ENCODE results near the gene NOM1.
"Not testable (repeated sequence)": the region's sequence is repeated elsewhere in the genome, so short reads cannot be mapped to it uniquely, and the experiment has no call there.

NOM1 gene

GRCh38 chr7:156940421-156941122, 8.9 kb upstream of the NOM1 start:
- DNase-seq, result no peak

GRCh38 chr7:156941393-156942182, 7.9 kb upstream of the NOM1 start:
- no peak for DNase-seq

GRCh38 chr7:156942708-156943090, 6.8 kb upstream of the NOM1 start:
- DNase-seq, result no peak

- no peak for DNase-seq
Observed at GRCh38 chr7:156943091-156944041, 6.1 kb upstream of the NOM1 start.

- no peak for DNase-seq
Observed at GRCh38 chr7:156944876-156945275, 4.6 kb upstream of the NOM1 start.

- no peak for DNase-seq
Observed at GRCh38 chr7:156947120-156947843, 2.2 kb upstream of the NOM1 start.

- DNase-seq, result no peak
Observed at GRCh38 chr7:156948361-156948760, 1.2 kb upstream of the NOM1 start.

- DNase-seq, result no peak
Observed at GRCh38 chr7:156950381-156950858, 908 bp downstream of the NOM1 start.

GRCh38 chr7:156953215-156953614, 3.7 kb downstream of the NOM1 start:
- not testable (repeated sequence) for DNase-seq

GRCh38 chr7:156954941-156955340, 5.4 kb downstream of the NOM1 start:
- DNase-seq, result no peak

GRCh38 chr7:156956727-156957126, 7.2 kb downstream of the NOM1 start:
- DNase-seq, result no peak

- DNase-seq, result no peak
Observed at GRCh38 chr7:156962145-156962544, 12.6 kb downstream of the NOM1 start.

GRCh38 chr7:156962897-156963296, 13.4 kb downstream of the NOM1 start:
- no peak for DNase-seq

- no peak for DNase-seq
Observed at GRCh38 chr7:156963472-156963871, 14.0 kb downstream of the NOM1 start.

GRCh38 chr7:156964971-156965370, 15.5 kb downstream of the NOM1 start:
- DNase-seq, result no peak

GRCh38 chr7:156966387-156966786, 16.9 kb downstream of the NOM1 start:
- DNase-seq, result no peak

- DNase-seq, result no peak
Observed at GRCh38 chr7:156968183-156968582, 18.7 kb downstream of the NOM1 start.

GRCh38 chr7:156969972-156970420, 20.5 kb downstream of the NOM1 start:
- no peak for DNase-seq

GRCh38 chr7:156975620-156976019, 26.1 kb downstream of the NOM1 start:
- DNase-seq, result no peak

- DNase-seq, result no peak
Observed at GRCh38 chr7:156979007-156979606, 29.6 kb downstream of the NOM1 start.

GRCh38 chr7:156979711-156980110, 30.2 kb downstream of the NOM1 start:
- DNase-seq, result no peak
